ENCODE results near the gene SMCP.

Gene SMCP

GRCh38 chr1:152886758-152887409 lies 8.8 kb downstream of the SMCP start:
- no peak for DNase-seq (ENCODE audit: low read depth in 2 of 2)

GRCh38 chr1:152888126-152888525 lies 10.0 kb downstream of the SMCP start:
- no peak for DNase-seq (ENCODE audit: low read depth in 2 of 2)

- DNase-seq (ENCODE audit: low read depth in 2 of 2) = no peak
Observed at GRCh38 chr1:152899027-152899426, 20.9 kb downstream of the SMCP start.

- no peak for DNase-seq (ENCODE audit: low read depth in 2 of 2)
Observed at GRCh38 chr1:152899883-152900282, 21.8 kb downstream of the SMCP start.

GRCh38 chr1:152901631-152902030 lies 23.5 kb downstream of the SMCP start:
- no peak for DNase-seq (ENCODE audit: low read depth in 2 of 2)

- no peak for DNase-seq (ENCODE audit: low read depth in 2 of 2)
Observed at GRCh38 chr1:152902636-152903035, 24.5 kb downstream of the SMCP start.

GRCh38 chr1:152904688-152905440 lies 26.7 kb downstream of the SMCP start:
- DNase-seq (ENCODE audit: low read depth in 2 of 2) = no peak

- DNase-seq (ENCODE audit: low read depth in 2 of 2) = no peak
Observed at GRCh38 chr1:152906023-152906565, 28.0 kb downstream of the SMCP start.

- DNase-seq (ENCODE audit: low read depth in 2 of 2) = no peak
Observed at GRCh38 chr1:152907686-152908601, 29.8 kb downstream of the SMCP start, which contains the start of gene IVL. Gene IVL, plus strand, starts transcription at chr1:152908546. Its CDS starts 1,252 bp downstream, at chr1:152909798.

GRCh38 chr1:152909206-152909605 lies 31.1 kb downstream of the SMCP start:
- DNase-seq (ENCODE audit: low read depth in 2 of 2) = no peak

- no peak for DNase-seq (ENCODE audit: low read depth in 2 of 2)
Observed at GRCh38 chr1:152912471-152912870, 34.3 kb downstream of the SMCP start.

- DNase-seq (ENCODE audit: low read depth in 2 of 2) = no peak
Observed at GRCh38 chr1:152912900-152913299, 34.8 kb downstream of the SMCP start.

GRCh38 chr1:152917794-152918193 lies 39.7 kb downstream of the SMCP start:
- no peak for DNase-seq (ENCODE audit: low read depth in 2 of 2)

GRCh38 chr1:152919071-152919470 lies 40.9 kb downstream of the SMCP start:
- no peak for DNase-seq (ENCODE audit: low read depth in 2 of 2)

GRCh38 chr1:152924191-152924590 lies 46.1 kb downstream of the SMCP start:
- DNase-seq (ENCODE audit: low read depth in 2 of 2) = no peak

GRCh38 chr1:152926091-152926490 lies 48.0 kb downstream of the SMCP start:
- no peak for DNase-seq (ENCODE audit: low read depth in 2 of 2)

- no peak for DNase-seq (ENCODE audit: low read depth in 2 of 2)
Observed at GRCh38 chr1:152928671-152929070, 50.5 kb downstream of the SMCP start.

GRCh38 chr1:152932170-152932811 lies 54.2 kb downstream of the SMCP start:
- DNase-seq (ENCODE audit: low read depth in 2 of 2) = no peak

GRCh38 chr1:152933196-152933595 lies 55.1 kb downstream of the SMCP start:
- no peak for DNase-seq (ENCODE audit: low read depth in 2 of 2)
